NCI-H2081 treated with DMSO at 0.1 percent for 48 hours (cell line): ENCODE measurements around the gene RBM17.
"Not testable (repeated sequence)": the region's sequence is repeated elsewhere in the genome, so short reads cannot be mapped to it uniquely, and the experiment has no call there.

Source experiments
- DNase-seq: peaks from one replicate; lab custom pipeline; 2025; lab: John Stamatoyannopoulos, UW

Gene RBM17

DNA sequence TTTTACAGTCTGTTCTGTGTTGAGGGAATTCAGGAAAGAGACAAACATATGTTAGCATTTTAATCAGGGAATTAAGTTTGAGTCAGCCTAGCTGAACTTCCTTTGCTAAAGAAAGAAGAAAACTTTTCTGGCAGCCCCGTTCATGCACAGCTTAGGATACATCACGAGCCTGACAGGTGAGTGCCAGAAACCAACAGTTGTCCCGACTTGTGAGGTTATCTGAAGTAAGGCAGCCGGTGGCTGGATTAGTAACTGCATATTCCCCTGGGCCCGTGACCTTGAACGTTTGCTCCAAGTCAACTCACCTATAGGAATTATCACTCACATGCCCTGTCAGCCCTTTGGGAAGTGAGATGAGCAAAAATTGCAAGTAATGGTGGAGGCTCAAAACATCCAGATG lies 24.1 kb downstream of the RBM17 start:
- no peak for DNase-seq

DNA sequence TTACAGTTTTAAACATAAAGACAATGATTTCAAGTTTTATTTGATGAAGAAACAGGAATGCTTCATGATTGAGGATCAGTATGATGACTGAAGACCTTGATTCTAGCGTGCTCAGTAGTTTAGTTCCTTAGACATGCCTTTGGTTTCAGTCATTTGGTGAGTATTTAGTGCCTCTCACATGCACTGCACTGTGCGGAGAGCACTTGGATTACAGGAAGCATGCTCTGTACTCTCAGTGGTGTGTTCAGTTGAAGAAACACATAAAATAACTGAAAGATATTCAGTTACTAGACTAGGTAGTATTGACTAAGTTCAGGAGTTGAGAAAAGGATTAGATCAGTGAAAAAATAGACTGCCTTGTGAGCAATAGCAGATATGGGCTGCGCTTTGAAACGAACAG lies 25.5 kb downstream of the RBM17 start:
- no peak for DNase-seq

DNA sequence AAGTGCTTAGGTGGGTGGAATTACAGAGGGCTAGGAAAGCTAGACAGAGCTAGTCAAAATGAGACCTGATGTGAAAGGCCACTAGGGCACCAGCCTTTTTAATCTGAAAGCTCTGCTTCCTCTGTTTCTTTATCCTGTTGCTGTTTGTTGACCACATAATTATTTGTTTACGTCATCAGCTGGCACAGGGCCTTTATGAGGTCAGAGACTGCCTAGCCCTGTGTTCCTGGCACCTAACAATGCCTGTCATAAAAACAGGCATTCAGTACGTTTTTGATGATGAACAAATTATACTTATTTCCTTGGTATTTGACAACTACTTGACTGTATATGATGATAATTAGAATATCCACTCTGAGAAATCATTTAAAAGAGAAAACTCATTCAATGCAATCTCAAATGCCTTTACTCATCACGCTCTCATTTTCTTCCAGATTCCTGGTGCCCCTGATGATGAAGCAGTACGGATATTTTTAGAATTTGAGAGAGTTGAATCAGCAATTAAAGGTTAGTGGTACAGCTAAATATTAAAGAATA lies 26.0 kb downstream of the RBM17 start:
- no peak for DNase-seq

DNA sequence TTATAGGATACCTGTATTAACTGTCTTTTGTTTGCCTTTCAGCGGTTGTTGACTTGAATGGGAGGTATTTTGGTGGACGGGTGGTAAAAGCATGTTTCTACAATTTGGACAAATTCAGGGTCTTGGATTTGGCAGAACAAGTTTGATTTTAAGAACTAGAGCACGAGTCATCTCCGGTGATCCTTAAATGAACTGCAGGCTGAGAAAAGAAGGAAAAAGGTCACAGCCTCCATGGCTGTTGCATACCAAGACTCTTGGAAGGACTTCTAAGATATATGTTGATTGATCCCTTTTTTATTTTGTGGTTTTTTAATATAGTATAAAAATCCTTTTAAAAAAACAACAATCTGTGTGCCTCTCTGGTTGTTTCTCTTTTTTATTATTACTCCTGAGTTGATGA lies 26.6 kb downstream of the RBM17 start:
- no peak for DNase-seq

DNA sequence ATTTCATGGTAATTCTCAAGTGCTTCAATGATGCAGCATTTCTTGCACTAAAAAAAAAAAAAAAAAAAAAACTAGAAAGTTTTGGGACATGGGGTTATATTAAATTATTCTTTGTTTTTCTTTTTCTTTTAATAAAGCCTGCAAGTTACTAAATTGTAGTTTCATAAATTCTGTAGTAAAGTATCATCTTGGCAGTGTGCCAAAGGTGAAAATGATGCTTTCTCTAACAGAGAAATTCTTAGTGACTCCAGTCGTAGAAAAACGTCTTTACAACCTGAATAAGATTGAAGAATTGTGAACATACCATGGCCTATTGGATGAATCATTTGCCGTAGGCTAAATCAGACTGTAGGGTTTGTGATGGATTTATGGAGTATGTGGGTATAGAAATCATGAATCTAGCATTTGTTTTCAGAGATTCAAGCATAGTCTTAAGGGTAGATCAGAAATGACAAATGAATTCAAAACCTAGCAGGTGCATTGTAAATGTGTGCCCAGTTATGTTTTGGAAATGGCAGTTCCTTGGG lies 27.1 kb downstream of the RBM17 start:
- no peak for DNase-seq

DNA sequence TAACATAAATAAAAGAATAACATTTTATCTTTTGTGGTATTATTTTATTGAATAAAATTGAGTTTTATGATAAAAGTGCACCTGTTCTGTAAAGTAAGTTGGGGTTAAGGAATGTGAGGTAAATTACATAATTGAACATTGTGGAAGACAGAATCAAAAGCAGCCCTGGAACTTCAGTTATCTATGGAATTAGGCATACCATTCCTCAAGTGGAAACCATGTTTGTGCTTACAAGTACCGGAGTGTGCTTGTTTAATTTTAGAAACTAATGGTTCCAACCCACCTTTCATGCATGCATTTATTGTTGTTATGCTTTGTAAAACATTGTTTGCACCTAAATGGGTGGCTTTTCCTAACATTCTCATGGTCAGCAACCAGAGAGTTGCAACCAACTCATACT lies 28.0 kb downstream of the RBM17 start:
- DNase-seq, result no peak

DNA sequence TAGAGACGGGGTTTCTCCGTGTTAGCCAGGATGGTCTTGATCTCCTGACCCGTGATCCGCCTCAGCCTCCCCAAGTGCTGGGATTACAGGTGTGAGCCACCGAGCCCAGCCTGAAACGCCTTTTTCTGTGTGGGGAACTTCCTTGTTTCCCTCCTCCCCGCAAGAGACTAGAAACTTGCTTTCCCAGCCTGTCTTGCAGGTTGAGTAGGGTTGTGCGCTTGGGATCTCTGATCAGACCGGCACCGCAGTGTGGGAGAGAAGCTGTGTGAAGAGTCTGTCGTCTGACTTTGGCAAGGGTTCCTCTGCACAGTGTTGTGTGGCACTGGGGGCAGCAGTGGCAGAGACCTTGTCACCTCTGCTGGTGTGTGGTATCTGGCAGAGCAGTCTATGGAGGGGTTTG lies 28.9 kb downstream of the RBM17 start:
- no peak for DNase-seq

DNA sequence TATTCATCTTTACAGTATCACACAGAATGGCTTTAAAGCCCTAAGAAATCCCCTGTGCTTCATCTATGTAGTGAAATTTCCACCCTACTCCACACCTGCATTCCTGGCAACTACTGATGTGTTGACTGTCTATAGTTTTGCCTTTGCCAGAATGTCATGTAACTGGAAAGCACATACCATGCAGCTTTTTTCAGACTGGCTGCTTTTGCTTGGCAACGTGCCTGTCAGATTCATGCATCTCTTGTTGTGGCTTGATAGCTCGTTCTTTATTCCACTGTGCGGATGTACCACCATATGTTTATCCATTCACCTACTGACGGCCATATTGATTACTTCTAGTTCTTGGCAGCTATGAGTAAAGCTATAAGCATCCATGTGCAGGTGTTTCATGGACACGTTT lies 30.6 kb downstream of the RBM17 start:
- DNase-seq, result no peak

DNA sequence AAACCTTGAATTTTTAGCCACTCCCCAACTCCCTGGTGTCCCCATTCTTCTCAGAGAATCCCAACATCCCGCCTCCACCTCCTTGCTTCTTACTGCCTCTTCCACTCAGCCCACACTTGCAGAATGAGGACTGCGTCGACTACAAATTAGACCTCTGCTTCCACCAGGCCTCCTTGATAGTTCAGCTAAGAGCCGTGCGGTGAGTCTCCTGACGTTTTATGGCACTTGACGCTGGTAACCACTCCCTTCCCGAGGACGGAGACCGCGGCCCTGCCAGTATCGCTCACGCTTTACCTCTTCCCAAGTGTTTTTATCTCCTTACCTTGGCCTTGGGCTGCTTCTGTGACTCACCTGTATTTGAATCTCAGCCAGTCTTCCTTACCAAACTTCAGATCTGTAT lies 31.1 kb downstream of the RBM17 start:
- no peak for DNase-seq

DNA sequence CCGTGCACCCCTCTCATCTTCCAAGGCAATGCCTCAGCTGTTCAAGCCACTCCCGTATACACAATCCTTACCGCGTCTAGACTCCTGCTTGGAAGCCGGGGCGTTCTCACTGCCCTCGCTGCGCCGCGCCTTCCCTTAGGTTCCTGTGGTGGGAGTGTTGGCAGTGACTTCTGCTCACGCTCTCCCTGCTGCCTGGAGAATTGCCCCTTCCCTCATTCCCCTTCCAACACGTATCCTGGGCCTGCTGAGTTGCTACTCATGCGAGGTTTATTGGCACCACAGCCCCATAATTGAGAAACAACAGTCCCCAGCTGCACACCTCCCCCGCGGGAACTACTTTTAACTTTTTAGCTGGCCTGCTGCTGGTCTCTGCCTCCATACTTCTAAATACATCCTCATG lies 31.9 kb downstream of the RBM17 start:
- DNase-seq, result no peak

DNA sequence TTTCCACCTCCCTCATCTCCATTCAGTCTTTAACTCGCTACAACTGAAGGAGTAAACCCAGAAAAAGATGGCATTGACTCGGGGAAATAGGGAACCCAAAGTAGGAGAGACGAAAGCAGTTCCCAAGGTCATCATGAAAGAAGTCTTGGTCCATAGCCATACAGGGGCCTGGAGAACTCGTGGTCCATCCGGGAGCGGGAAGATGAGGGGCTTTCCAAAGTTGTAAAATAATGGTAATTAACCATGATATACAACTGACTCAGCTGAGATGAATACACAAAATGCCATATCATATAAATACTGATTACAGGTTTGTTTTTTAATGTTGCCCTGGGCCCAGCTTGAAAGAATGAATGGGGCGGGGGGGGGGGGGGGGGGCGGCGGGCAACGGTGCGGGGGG lies 32.3 kb downstream of the RBM17 start:
- DNase-seq, result no peak

DNA sequence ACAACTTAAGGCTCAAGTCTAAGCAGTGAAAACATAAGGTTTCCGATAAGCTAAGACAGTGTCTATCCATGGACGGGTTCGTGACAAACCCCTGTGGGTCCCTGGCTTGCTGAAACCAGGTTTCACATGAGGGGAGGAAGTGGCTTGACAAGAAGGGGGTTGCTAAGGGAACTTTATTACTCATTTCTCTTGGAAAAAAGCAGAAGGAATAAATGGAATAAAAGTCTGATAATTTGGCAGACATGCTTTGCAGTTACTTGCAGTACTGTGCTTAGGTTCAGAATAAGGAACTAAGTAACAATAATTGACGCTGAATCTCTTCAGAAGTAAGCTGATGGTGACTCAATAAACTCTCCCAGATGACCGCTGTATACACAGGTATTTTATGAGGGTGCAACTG lies 34.7 kb downstream of the RBM17 start:
- DNase-seq, result no peak

DNA sequence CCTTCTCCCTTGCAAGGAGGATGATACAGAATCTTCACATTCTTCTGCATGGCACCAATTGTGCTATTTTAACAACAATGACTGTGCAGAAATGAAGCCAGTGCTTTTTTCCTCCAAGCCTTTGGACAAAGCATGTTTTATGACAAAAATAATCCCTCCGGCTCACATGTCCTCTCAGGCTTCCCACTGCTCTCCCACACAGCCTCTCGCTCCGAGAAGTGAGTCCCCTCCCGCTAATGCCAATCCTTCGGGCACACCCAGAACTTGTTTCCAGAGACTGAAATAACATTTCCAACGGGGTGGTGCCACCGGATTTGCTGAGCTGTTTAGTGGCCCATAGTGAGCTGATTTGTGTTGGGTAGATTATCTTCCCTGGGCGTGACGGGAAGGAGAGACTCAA lies 35.8 kb downstream of the RBM17 start:
- DNase-seq, result no peak

DNA sequence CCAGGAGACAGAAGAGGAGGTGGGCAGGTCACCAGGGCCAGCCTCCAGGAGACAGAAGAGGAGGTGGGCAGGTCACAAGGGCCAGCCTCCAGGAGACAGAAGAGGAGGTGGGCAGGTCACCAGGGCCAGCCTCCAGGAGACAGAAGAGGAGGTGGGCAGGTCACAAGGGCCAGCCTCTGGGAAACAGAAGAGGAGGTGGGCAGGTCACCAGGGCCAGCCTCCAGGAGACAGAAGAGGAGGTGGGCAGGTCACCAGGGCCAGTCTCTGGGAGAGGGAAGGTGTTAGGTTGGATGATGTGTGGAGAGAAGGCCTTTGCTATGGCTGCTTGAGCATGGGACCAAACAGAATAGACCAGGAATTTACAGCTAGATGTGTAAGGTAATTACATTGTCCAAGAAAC lies 38.6 kb downstream of the RBM17 start:
- DNase-seq, result not testable (repeated sequence)

DNA sequence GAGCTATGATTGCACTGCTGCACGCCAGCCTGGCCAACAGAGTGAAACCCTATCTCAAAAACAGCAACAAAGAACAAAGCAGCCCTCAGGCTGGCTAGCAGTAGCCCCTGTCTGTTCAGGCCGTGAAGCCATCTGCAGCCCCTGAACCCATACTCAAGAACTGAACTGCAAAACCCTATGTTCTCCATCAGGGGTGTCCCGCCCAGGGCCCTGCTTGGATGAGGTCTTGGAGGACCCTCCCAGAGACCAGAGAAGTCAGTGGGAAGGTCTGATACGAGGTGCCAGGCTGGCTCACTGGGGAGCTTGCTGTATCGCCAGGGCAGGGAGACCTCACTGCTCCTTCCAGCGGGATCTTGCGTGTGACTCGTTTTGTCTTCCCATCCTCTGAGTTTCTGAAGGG lies 39.3 kb downstream of the RBM17 start:
- no peak for DNase-seq

DNA sequence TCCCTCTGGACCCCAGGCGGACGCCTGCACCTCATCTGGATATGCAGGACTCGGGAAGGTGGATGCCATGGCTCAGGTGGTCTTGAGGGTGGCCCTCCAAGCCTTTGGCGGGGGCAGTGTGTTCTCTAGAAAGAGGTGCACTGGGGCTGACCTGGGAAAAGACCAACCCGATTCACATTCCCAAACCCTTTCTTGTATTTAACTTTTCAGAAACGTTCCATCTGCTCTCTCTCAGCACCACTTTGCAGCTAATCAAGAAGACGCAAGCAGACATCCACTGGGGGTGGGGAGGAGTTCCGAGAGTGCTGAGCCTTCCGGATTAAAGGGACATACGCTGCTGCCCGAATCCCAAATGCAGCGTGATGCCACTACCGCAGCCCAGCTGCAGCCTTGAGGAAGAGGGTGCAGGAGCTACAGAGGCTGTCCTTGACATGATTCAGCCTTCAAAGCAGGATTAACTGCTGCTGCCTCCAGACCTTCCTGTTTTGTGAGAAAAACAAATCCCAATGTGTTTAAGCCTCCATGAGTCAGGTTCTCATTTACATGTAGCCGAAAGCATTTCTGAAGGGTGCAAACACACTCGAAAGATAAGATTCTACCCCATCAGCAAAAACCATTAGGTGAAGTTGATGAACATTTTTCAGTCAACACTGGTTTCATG lies 39.9 kb downstream of the RBM17 start:
- DNase-seq, result no peak

DNA sequence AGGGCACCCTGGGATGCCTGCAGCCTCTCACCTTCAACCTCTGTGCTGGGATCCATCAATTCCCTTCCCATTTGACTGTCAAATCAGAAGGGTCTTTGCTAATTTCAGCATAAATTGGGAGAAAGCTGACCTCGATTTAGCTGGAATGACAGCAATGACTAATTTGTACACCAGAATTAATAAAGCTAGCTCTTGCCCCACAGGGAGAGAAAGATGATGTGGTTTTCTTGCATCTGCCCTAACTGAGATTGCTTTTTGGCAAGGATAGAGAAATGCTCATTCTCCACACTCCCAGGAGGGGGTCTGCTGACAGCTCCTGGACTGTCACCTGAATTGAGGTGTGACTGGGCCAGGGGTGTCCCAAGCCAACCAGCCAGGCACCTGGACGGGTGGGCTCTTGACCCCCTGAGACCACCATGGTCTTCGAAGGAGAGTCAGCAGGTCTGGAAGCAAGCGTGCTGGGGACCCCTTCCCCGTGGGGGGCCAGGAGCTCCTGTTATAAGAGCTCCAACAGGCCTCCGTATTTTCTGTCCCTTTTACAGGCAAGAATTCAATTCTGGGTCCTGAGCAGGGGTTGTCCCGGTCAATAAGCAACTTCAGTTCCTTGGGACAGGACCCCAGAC lies 42.1 kb downstream of the RBM17 start:
- no peak for DNase-seq

DNA sequence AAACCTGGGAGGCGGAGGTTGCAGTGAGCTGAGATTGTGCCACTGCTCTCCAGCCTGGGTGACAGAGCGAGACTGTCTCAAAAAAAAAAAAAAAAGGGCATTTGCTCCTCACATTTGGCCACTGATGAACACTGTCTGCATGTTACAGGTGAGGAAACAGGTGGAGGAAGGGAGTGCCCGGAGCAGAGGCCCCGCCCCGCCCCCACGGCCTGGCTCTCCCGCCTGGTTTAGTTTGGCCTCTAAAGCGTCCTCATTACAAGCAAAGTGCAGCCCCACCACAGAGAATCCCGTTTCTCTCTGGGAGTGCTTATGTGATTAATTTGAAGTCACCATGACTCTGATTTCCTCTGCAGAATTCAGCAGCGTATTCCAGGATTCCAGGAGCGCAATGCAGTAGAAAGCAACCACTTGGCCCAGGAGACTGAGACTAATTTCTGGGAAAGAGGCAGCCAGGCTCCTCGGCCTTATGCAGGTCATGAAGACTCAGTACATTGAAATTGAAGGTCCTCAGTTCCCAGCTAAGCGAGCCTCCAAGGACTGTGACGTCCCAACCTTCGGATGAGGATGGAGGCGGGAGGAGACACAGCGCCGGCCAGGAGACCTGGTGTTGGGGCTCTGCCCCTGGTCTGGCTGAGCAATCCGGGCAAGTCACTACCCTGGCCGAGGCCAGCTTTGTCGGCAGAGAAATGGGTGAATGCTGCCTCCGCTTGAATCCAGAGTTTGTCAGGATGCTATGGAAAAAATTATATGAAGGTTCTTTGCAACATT lies 44.7 kb downstream of the RBM17 start:
- DNase-seq, result no peak

DNA sequence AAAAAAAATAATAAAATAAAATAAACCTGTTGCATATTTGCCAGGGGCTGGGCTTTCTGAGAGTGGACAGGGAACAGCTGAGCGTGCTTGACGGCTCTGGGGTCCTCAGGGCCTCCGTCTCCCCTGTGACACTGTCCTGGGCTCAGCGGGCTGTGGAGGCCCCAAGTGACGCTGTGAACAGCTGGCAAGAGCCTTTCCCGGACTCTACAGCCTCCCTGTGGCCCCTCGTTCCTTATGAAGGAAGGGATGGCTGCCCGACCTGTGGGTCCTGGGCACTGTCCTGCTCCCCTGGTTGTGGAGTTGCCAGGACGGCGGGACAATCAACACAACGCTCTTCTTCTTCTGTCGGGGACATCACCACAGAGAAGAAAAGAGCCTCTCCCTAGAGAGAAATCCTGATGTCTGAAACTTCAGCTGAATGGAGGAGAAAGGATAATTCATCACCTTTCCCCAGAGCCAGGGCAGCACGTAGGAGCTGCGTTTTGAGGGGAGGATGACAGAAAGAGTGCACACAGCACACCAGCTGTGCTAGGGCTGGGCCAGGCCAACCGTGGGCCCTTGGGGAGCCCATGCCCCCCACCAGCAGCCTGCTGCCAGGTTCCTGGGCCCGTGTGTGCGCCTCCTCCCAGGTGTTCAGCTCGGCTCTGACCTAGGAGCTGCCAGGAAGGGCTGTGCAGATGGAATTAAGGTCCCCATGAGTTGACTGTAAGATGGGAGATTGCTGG lies 45.4 kb downstream of the RBM17 start:
- no peak for DNase-seq

DNA sequence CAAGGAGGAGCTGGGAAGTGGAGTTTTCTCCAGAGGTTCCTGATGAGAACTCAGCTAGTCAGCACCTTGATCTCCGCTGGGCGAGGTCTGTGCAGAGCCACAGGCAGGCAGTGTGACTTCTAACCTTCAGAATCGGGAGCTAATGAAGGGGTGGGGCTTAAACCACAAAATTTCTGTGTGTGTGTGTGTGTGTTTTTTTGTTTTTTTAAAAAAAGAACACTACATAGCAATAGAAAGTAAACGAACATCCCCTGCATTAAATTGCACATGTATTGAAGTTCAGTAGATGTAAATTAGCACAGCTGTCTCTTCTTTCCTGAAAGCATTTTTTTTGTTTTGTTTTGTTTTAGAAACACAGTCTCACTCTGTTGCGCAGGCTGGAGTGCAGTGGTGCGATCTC lies 46.2 kb downstream of the RBM17 start:
- no peak for DNase-seq

DNA sequence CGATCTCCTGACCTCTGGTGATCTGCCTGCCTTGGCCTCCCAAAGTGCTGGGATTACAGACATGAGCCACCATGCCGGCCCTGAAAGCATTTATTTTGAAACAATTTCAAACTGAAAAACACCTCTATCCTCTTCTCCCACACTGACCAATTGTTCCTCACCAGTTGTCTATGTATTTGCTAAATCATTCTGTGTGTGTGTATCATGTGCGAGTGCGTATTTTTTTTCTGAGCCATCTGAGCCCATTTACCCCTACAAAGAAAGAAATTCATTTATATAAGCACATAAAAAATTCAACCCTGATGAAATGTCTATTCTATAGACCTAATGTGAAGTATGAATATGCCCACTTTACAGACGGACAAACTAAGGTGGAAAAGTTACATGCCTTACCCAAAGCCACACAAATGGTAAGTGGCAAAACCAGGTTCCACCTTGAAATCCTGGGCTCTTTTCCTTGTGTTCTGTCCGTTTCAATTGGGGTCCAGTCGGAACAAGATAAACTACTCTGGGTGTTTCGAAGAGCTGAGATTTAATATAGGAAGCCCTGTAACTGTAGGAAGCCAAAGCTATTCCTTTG lies 46.8 kb downstream of the RBM17 start:
- DNase-seq, result no peak
